ENCODE data around the gene KRTAP4-8. TPM values are rescaled to one million over a fixed set of nuclear protein-coding genes. Genes with fewer than 3 reads are reported as not detected.

KRTAP4-8 gene
- total and polyA plus RNA-seq, 2 donors from 2014 or later: not detected

DNA sequence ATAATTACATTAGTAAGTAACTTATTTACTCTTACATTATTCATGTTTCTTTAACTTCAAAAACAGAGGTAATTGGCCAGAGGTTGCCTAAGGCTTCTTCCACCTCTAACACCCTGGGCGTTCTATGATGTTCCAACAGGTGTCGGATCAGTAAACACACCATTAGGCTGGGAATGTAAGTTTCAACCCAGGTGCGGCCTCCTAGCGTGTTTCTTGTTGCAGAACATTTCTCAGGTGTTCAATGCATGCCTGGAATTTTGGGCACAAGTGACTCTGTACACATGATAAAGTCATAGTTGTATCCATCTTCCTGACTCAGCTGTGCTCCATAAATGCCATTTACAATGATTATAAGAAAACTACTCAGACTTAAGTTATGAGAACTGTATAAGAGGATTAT lies 43.9 kb downstream of the KRTAP4-8 start:
- peak in 3 of 5 donors; percentile 58 to 67 (median 66) for DNase-seq
- no peaks in the 10 kb centered on the region for H3K9me3 ChIP-seq (ENCODE audit: control insufficient read depth in 2 of 3, insufficient read depth in 1 of 3, low read length in 3 of 3)
- TF ChIP-seq, protein P1, sequence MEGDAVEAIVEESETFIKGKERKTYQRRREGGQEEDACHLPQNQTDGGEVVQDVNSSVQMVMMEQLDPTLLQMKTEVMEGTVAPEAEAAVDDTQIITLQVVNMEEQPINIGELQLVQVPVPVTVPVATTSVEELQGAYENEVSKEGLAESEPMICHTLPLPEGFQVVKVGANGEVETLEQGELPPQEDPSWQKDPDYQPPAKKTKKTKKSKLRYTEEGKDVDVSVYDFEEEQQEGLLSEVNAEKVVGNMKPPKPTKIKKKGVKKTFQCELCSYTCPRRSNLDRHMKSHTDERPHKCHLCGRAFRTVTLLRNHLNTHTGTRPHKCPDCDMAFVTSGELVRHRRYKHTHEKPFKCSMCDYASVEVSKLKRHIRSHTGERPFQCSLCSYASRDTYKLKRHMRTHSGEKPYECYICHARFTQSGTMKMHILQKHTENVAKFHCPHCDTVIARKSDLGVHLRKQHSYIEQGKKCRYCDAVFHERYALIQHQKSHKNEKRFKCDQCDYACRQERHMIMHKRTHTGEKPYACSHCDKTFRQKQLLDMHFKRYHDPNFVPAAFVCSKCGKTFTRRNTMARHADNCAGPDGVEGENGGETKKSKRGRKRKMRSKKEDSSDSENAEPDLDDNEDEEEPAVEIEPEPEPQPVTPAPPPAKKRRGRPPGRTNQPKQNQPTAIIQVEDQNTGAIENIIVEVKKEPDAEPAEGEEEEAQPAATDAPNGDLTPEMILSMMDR (IDR thresholded peaks at IDR 0.05; ENCODE audit: borderline replicate concordance, extremely low read depth, insufficient read depth): no peak
- H3K4me1 ChIP-seq (ENCODE audit: control insufficient read depth in 2 of 3, insufficient read depth in 2 of 3, low read depth in 1 of 3, low read length in 3 of 3): no peaks in the 10 kb centered on the region
- no peaks in the 10 kb centered on the region for H3K27me3 ChIP-seq (ENCODE audit: control insufficient read depth, insufficient read depth, low read length)
- no peaks in the 10 kb centered on the region for H3K36me3 ChIP-seq (ENCODE audit: control insufficient read depth in 2 of 3, insufficient read depth in 3 of 3, low read length in 3 of 3)
- no peak overlapping the region for H3K9ac ChIP-seq (ENCODE audit: low read length in 3 of 3)
- FAIRE-seq: no peak
- H3K27ac ChIP-seq (ENCODE audit: low read depth in 2 of 2, low read length in 2 of 2): no peak overlapping the region
- H3K4me3 ChIP-seq (ENCODE audit: low read length in 3 of 3): no peak overlapping the region
- intact Hi-C loops (cut with DNase I): no loop called here

DNA sequence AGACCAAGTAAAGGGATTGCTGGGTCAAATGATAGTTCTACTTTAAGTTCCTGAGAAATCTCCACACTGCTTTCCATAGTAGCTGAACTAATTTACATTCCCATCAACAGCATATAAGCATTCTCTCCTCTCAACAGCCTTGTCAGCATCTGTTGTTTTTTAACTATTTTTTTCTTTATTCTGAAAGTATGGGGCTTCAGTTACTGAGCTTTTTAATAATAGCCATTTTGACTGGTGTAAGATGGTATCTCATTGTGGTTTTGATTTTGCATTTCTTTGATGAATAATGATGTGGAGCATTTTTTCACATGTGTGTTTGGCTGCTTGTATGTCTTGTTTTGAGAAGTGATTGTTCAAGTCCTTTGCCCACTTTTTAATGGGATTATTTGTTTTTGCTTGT lies 45.4 kb downstream of the KRTAP4-8 start:
- no peak overlapping the region for H3K9ac ChIP-seq (ENCODE audit: low read length in 3 of 3)
- H3K4me3 ChIP-seq (ENCODE audit: low read length in 3 of 3): no peak overlapping the region
- H3K4me1 ChIP-seq (ENCODE audit: control insufficient read depth in 2 of 3, insufficient read depth in 2 of 3, low read depth in 1 of 3, low read length in 3 of 3): no peaks in the 10 kb centered on the region
- H3K27ac ChIP-seq (ENCODE audit: low read depth in 2 of 2, low read length in 2 of 2): no peak overlapping the region
- no peaks in the 10 kb centered on the region for H3K9me3 ChIP-seq (ENCODE audit: control insufficient read depth in 2 of 3, insufficient read depth in 1 of 3, low read length in 3 of 3)
- DNase-seq (no peak), FAIRE-seq (no peak)
- H3K27me3 ChIP-seq (ENCODE audit: control insufficient read depth, insufficient read depth, low read length): no peaks in the 10 kb centered on the region
- TF ChIP-seq, protein P1 (IDR thresholded peaks at IDR 0.05; ENCODE audit: borderline replicate concordance, extremely low read depth, insufficient read depth): no peak
- no peaks in the 10 kb centered on the region for H3K36me3 ChIP-seq (ENCODE audit: control insufficient read depth in 2 of 3, insufficient read depth in 3 of 3, low read length in 3 of 3)
- intact Hi-C loops (cut with DNase I): no loop called here

DNA sequence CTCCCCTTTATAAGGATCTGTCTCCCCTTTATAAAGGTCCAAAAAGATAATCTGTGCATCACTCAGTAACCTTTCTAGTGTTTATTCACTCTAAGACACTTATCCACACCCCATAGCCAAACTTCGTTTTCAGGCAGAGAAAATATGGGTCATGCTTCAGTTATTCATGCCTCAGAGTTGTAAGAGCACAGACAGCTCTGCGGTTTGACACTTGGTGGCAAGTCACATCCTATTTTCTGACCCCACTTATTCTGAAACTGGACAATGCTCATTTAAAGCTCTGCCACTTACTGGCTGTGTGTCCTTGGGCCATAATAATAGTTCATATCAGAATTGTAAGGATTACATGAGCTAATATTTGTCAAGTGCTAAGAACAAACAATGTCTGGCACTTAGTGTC lies 48.8 kb downstream of the KRTAP4-8 start:
- DNase-seq (no peak), FAIRE-seq (no peak)
- TF ChIP-seq, protein P1 (IDR thresholded peaks at IDR 0.05; ENCODE audit: borderline replicate concordance, extremely low read depth, insufficient read depth): no peak

DNA sequence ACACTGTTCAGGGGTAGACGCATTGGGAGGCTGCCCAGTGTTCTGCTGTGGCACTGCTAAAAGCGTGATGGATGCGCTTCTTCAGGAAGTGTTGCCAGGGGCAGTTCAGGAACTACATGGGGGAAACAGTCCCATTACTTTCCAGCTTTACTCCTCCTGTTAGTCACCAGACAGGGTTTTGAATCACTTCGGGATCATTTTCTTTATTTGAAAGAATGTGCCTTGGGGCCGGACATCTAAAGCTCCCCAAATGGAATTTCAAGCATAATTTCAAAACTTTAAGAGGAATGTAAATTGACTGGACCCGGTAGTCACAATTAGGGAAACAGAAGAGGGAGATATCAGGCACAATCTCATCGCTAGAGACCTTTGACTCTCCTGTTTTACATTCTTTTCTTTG lies 49.5 kb downstream of the KRTAP4-8 start:
- no peak for FAIRE-seq
- H3K4me3 ChIP-seq (ENCODE audit: low read length in 3 of 3): no peak overlapping the region
- H3K27me3 ChIP-seq (ENCODE audit: control insufficient read depth, insufficient read depth, low read length): no peaks in the 10 kb centered on the region
- TF ChIP-seq, protein P1 (IDR thresholded peaks at IDR 0.05; ENCODE audit: borderline replicate concordance, extremely low read depth, insufficient read depth): no peak
- no peaks in the 10 kb centered on the region for H3K36me3 ChIP-seq (ENCODE audit: control insufficient read depth in 2 of 3, insufficient read depth in 3 of 3, low read length in 3 of 3)
- H3K27ac ChIP-seq (ENCODE audit: low read depth in 2 of 2, low read length in 2 of 2): no peak overlapping the region
- intact Hi-C loops (cut with DNase I): no loop called here
- H3K9me3 ChIP-seq (ENCODE audit: control insufficient read depth in 2 of 3, insufficient read depth in 1 of 3, low read length in 3 of 3): no peaks in the 10 kb centered on the region
- H3K9ac ChIP-seq (ENCODE audit: low read length in 3 of 3): no peak overlapping the region
- no peak for DNase-seq
- no peaks in the 10 kb centered on the region for H3K4me1 ChIP-seq (ENCODE audit: control insufficient read depth in 2 of 3, insufficient read depth in 2 of 3, low read depth in 1 of 3, low read length in 3 of 3)

More for the DNA sequence above, 48.8 kb downstream of the KRTAP4-8 start:
- intact Hi-C loops (cut with DNase I): no loop called here
- H3K4me1 ChIP-seq (ENCODE audit: control insufficient read depth in 2 of 3, insufficient read depth in 2 of 3, low read depth in 1 of 3, low read length in 3 of 3): no peaks in the 10 kb centered on the region
- H3K36me3 ChIP-seq (ENCODE audit: control insufficient read depth in 2 of 3, insufficient read depth in 3 of 3, low read length in 3 of 3): no peaks in the 10 kb centered on the region
- H3K27me3 ChIP-seq (ENCODE audit: control insufficient read depth, insufficient read depth, low read length): no peaks in the 10 kb centered on the region
- H3K4me3 ChIP-seq (ENCODE audit: low read length in 3 of 3): no peak overlapping the region
- H3K27ac ChIP-seq (ENCODE audit: low read depth in 2 of 2, low read length in 2 of 2): no peak overlapping the region
- H3K9ac ChIP-seq (ENCODE audit: low read length in 3 of 3): no peak overlapping the region
- no peaks in the 10 kb centered on the region for H3K9me3 ChIP-seq (ENCODE audit: control insufficient read depth in 2 of 3, insufficient read depth in 1 of 3, low read length in 3 of 3)

Data from kidney (tissue), 14 donors.